GM18511 (cell line): ENCODE results near the gene DEDD.

ENCODE experiments used
- ATAC-seq: cut with Tn5 transposase; IDR thresholded peaks from one replicate; pipeline ENCODE4 v1.9.1; 2021; ENCODE audit warnings: mild to moderate bottlenecking, moderate library complexity; ENCODE audit not compliant: unreplicated experiment

The DEDD gene

DNA sequence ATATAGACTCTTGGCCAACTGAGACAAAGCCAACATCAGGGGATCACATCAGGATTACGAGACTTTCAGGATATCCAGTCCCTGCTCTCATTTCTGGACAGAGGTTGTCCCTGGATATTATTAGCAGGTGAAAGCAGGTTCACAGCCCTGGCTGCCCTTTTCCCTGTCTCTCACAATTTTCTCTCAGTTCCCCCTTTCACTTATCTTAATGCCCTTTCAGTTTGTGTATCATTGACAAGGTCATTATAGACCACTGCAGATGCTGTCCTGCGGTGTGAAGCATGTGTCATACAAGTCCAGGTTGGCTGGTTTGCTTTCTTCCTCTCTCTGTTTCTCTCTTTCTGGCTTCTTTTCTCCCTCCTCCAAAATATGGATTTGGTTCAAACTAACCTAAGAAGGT is 36.5 kb downstream of the DEDD start:
- peak; percentile 57 for ATAC-seq

DNA sequence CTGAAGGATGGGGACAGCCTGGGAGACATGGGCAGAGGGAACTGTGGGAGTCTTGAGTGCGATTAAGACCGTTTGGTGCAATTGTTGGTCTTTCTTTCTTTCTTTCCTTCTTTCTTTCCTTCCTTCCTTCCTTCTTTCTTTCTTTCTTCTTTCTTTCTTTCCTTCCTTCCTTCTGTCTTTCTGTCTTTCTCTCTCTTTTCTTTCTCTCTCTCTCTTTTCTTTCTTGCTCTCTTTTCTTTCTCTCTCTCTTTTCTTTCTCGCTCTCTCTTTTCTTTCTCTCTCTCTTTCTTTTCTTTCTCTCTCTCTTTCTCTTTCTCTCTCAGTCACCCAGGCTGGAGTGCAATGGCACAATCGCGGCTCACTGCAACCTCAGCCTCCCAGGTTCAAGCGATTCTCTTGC is 37.2 kb downstream of the DEDD start:
- no peak for ATAC-seq

DNA sequence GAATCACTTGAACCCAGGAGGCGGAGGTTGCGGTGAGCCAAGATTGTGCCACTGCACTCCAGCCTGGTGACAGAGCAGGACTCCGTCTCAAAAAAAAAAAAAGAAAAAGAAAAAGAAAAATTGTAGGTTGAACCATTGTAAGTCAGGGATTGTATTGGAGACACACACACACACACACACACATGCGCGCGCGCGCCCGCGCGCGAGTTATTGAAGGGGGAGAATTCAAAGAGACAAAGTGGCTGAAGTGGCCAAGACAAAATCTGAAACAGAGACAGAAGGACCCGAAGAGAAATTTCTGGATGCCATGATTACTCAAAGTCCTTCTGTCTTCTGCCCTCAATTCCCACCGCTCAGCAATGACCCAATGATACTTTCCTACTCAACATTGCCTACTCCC is 38.0 kb downstream of the DEDD start:
- ATAC-seq: no peak

DNA sequence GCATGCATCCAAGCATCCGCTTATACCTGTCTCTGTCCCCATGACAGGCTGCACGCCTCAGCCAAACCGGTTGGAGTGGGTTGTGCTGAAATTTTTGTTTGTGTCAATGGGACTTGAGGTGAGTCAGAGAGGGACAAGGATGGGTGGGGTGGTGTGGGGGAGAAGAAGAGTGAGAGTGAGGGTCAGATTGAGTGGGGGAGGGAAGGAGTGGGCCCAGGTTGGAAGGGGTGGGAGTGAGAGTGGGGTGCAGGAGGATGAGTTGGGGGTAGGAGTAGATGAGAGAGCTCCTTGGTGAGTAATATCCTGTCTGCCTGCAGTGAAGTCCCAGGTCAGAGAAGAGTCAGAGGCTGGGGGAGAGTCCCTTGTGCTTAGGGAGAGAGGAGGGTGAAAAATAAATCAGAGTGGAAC is 39.8 kb downstream of the DEDD start:
- no peak for ATAC-seq

DNA sequence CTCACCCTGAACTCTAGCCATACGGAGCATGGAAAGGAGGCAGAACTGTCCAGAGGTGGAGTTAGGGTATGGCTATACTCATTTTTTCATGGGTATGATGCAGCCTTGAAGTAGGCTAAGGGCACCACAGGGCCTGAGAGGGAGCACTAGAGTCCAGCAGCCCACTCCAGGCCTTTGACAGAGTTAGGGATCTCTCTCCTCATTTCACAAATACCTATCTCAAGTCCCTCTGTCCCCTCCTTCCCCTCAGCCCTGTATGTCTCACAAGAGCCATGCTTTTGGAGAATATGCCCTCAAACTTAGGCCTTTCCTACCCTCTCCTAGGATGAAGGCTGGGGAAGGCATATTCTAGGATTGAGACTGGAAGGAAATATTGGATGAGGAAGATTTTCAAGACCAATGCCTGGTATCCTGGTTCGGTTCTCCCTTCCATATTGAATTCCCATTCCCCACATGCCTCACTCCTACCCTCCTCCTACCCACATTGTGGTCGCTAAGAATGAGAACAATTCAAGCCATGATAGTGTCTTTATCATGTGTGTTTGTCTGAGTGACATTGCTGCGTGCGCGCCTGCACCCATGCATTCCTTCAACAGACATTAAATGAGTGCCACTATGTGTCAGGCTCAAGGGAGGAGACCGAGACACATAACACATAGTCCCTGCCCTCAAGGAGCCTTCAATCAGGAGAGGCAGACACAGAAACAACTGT is 40.5 kb downstream of the DEDD start:
- ATAC-seq: no peak

- no peak for ATAC-seq
These were observed 41.4 kb downstream of the DEDD start for GRCh38 chr1:161091093-161091492.

DNA sequence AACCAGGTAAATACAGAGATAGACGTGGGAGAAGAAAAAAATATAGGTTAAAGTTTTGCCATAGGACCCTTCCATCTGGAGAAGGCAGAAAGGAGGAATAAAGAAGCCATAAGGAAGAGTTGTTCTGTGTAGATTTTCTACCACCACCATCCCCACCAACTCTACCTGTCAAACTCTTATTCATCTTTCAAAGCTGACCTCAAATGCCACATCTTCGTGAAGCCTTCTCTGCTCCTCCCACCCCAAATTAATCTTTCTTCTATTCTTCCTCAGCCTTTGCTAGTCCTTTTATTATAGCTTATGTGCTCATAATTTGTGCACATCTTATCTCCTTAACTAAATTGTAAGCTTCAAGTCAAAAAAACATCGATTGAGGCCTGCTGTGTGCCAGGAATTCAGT is 41.9 kb downstream of the DEDD start:
- no peak for ATAC-seq

DNA sequence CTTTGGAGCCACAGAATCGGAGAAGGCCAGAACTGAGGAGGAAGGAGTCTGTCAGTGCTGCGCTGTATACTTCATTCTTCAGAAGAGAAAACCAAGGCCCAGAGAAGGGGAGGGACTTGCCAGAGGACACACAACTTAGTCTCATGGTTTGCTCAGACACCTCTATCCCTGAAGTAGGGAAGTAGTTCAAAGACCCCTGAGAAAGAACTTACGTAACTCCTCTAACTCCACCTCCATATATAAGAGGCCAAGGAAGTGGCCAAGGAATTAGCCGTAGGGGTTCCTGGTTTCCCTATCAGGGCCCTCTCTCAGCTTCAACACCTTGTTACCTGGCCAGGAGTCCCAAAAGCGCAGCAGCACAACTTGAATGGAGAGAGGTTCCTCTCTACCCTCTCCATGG is 42.5 kb downstream of the DEDD start:
- no peak for ATAC-seq

DNA sequence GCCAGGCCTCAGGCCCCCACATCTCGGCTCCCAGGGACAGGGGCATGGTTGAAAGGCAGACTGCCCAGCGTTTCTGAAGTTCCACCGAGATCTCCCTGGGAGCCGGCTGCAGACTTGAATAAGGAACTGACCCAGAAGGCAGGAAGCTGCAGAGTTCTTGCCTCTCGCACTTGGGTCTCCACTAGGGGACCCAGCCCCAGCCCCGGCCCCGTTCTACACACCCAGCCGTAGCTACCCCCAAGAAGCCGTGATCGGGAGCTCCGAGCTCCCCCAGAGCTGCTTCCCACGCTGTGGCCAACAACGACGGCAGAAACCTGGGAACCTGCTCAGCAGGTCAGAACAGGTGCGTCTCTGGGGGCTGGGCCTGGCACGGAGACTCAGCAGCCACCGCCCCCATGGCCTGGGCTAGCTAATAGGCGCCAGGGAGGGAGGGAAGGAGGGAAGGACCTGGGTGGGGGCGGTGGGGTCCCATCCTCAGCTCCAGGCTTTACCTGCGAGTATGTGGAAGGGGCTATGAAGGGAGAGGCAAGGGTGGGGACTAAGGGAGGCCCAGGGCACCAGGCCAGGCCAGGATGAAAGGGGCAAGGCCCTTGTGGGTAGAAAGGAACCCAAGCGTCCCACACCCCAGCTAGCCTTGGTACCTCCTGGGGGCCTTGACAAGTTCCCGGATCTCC is 43.1 kb downstream of the DEDD start, which contains the start of gene NECTIN4:
Gene NECTIN4, minus strand, starts transcription at position 308 of the 674 bp plus-strand sequence. Its CDS starts 262 bp downstream, at position 46.
- ATAC-seq: no peak

GRCh38 chr1:161088587-161089110 is 43.8 kb downstream of the DEDD start:
- ATAC-seq: no peak

- no peak for ATAC-seq
These were observed 46.0 kb downstream of the DEDD start for GRCh38 chr1:161086457-161086856.

DNA sequence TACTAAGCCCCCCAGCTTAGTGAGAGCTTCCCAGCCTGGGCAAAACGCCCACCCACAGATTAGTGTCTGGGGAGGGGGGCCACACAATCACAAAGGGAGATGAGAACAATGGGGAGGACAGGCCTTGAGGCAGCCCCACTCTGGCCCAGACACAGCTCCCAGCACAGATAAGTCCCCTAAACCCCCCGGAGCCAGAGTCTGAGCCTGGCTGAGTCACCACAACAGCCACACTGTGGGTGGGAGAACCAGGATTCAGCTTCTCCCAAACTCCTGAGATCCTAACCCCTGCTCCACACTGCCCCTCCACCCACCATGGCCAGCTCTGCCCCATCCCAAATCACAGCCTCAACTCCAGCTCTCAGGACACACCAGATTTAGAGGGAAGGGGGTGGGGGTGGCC is 47.3 kb downstream of the DEDD start:
- no peak for ATAC-seq

DNA sequence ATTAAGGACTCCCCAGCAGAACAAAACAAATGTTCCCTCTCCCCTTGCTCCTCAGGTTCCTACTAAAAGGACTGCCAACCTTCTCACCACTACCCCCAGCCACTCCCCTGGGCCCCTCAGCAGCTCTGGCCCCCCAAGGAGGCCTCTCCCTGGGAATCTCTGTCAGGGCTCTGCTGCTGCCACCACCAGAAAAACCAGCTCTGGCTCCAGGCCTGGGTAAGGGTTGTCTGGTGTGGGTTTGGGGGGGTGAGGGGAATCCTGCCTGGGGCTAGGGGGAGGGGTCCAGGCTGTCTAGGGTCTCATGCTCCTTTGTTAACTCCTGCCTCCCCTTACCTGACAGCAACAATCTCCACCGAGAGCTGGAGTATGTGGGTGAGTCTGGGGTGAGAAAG is 47.9 kb downstream of the DEDD start:
- ATAC-seq: no peak

DNA sequence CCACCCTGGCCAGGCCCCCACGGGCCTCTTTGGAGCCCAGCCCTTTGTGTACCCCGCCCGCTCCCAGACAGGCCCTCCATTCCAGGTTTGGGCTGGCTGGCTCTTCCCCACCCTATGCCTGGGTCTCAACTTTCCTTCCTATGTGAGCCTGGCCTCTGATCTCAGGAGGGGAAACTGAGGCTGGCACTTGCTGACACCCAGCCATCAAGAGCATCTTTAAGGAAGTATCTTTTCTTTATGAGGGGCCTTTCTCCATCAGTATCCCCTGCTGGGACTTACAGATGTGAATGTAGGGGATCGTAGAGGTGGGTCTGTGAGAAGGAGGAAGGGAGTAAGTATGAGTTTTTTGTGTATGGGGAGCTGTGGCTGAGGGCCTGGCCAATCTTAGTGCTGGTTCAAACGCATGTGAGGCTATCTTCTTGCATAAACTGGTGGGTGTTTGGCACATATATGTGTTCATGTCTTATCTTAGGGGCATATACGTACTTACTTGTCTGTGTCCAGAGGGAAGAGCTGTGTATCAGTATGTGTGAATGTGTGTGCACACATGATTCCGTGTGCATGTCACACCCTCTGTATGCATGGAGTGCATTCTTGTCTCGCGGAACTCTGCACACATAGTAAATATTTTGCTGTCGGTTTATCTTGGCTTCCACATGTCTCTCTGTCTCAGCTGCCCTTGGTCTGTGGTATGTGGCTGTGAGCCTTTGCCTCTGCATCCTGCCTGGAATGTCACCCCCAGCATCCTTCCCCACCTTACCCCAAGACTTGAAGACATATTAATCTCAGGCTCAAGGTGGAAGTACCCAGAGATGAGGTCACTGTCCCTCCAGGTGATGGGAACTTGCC is 48.5 kb downstream of the DEDD start:
- ATAC-seq: no peak

DNA sequence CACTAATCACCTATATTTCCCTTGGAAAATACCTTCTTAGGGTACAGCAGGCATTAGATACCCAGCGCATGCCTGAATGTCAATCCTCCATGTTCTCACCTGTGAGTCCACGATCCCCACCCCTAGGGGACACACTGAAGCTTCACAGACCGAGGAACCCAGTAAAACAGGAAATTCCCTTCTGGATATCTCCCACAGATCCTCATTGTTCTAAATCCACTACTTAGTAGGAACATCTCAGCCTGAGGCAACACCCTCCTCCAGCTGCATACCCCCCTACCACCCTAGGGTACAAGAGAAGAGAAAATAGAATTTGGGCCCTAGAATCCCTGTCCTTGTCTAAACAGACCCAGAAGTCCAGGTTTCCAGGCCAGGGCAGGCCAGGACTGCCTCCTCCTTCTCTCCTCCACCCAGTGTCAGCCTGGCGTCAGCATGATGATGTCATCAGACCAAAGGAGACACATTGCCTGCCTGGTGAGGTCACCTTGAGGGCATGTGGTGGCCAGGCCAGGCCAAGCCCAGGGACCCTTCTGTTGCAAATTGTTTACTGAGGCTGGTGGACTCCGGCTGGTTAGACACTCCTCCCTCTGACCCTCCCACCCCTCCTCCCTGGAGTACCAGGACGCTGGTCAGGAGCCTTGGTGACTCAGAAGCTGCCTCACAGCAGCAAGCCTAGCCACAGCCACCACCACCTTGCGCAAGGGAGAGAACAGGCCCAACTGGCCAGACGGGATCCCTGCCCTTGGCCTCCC is 49.3 kb downstream of the DEDD start:
- no peak for ATAC-seq

- ATAC-seq: no peak
These were observed 50.0 kb downstream of the DEDD start for GRCh38 chr1:161082483-161082882.

DNA sequence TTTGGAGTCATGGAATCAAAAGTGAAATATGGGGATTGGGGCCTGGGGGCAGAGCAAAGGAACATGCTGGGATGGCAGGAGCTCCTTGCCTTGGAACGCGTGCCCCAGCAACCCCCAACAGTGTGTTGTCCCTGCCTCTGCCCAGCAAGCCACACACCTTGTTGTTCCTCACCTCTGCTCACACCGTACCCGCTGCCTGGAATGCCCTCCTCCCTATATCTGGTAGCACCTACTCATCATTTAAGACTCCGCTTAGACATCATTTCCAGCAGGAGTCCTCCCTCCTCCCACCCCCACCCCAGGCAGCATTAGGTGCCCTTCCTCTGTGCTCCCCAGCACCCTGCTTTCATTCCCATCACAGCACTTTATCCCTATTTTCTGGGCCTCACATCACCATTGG is 50.9 kb downstream of the DEDD start:
- no peak for ATAC-seq

- no peak for ATAC-seq
These were observed 51.7 kb downstream of the DEDD start for GRCh38 chr1:161080441-161081405.

GRCh38 chr1:161079436-161080110 is 52.9 kb downstream of the DEDD start:
- ATAC-seq: no peak
